ENCODE data around the gene CDK3. TPM values are rescaled to one million over a fixed set of nuclear protein-coding genes. Genes with fewer than 3 reads are reported as not detected.

CDK3 gene
- total RNA-seq, 1 donor from 2014 or later: 11.5 TPM

GRCh38 chr17:76026714-76027158 is 26.1 kb downstream of the CDK3 start:
- no peaks in the 10 kb centered on the region for H3K36me3 Mint-ChIP-seq
- H3K27ac Mint-ChIP-seq: no peak overlapping the region
- no peak for DNase-seq (ENCODE audit: extremely low spot score, unreplicated experiment)
- peaks cover 16% of the 10 kb centered on the region for H3K4me1 Mint-ChIP-seq (ENCODE audit: unreplicated experiment)
- H3K27me3 Mint-ChIP-seq: no peaks in the 10 kb centered on the region
- H3K9me3 Mint-ChIP-seq: no peaks in the 10 kb centered on the region
- no peak for TF ChIP-seq CTCF (conservative IDR thresholded peaks at IDR 0.05)
- H3K4me3 Mint-ChIP-seq: peak overlapping the region; percentile 79

- H3K4me1 Mint-ChIP-seq (ENCODE audit: unreplicated experiment): peaks cover 16% of the 10 kb centered on the region
- TF ChIP-seq CTCF (conservative IDR thresholded peaks at IDR 0.05): no peak
- H3K4me3 Mint-ChIP-seq: peak within 1 kb of the TSS; percentile 79
- no peak for DNase-seq (ENCODE audit: extremely low spot score, unreplicated experiment)
- no peaks in the 10 kb centered on the region for H3K27me3 Mint-ChIP-seq
- H3K9me3 Mint-ChIP-seq: no peaks in the 10 kb centered on the region
- H3K36me3 Mint-ChIP-seq: no peaks in the 10 kb centered on the region
- peak within 1 kb of the TSS; percentile 82 for H3K27ac Mint-ChIP-seq
These were observed 26.6 kb downstream of the CDK3 start, which contains the start of gene EVPL for GRCh38 chr17:76027159-76027839. Gene EVPL (minus strand): TSS chr17:76027306. CDS start chr17:76027198, 108 bp downstream.

- Mint-ChIP-seq H3K4me1 (ENCODE audit: unreplicated experiment) (peaks cover 23% of the 10 kb centered on the region), H3K9me3 (no peaks in the 10 kb centered on the region), H3K36me3 (peaks cover 3% of the 10 kb centered on the region), H3K4me3 (no peak overlapping the region), H3K27ac (no peak overlapping the region), H3K27me3 (no peaks in the 10 kb centered on the region)
- no peak for DNase-seq (ENCODE audit: extremely low spot score, unreplicated experiment)
- no peak for TF ChIP-seq CTCF (conservative IDR thresholded peaks at IDR 0.05)
These were observed 31.6 kb downstream of the CDK3 start for GRCh38 chr17:76032073-76032779.

GRCh38 chr17:76032780-76033108 is 32.1 kb downstream of the CDK3 start:
- H3K4me3 Mint-ChIP-seq: no peak overlapping the region
- no peaks in the 10 kb centered on the region for H3K9me3 Mint-ChIP-seq
- no peak for DNase-seq (ENCODE audit: extremely low spot score, unreplicated experiment)
- TF ChIP-seq CTCF (conservative IDR thresholded peaks at IDR 0.05): no peak
- H3K27ac Mint-ChIP-seq: no peak overlapping the region
- peaks cover 3% of the 10 kb centered on the region for H3K36me3 Mint-ChIP-seq
- peaks cover 22% of the 10 kb centered on the region for H3K4me1 Mint-ChIP-seq (ENCODE audit: unreplicated experiment)
- H3K27me3 Mint-ChIP-seq: no peaks in the 10 kb centered on the region

- no peak overlapping the region for H3K27ac Mint-ChIP-seq
- peaks cover 5% of the 10 kb centered on the region for H3K36me3 Mint-ChIP-seq
- peaks cover 26% of the 10 kb centered on the region for H3K4me1 Mint-ChIP-seq (ENCODE audit: unreplicated experiment)
- no peaks in the 10 kb centered on the region for H3K9me3 Mint-ChIP-seq
- H3K4me3 Mint-ChIP-seq: no peak overlapping the region
- no peaks in the 10 kb centered on the region for H3K27me3 Mint-ChIP-seq
- TF ChIP-seq CTCF (conservative IDR thresholded peaks at IDR 0.05): no peak
- DNase-seq (ENCODE audit: extremely low spot score, unreplicated experiment): no peak
These were observed 32.5 kb downstream of the CDK3 start for GRCh38 chr17:76033139-76033538.
